H9 (cell line): Measurements from ENCODE around the gene KATNB1. TPM values are rescaled to one million over a fixed set of nuclear protein-coding genes. Genes with fewer than 3 reads are reported as not detected.
A peak's percentile ranks its signal among the peaks of the same experiment; 100 is the strongest.

Source experiments
- DNase-seq: peaks from one replicate; pipeline ENCODE4 v3.0.0-alpha.2; 2017
- H2AFZ ChIP-seq: one replicate; pipeline ENCODE4 v1.6.1; 2013; ENCODE audit warnings: mild to moderate bottlenecking, low read length, control low read depth, moderate library complexity
- H2AK5ac ChIP-seq: 2 replicates; pipeline ENCODE4 v1.6.1; 2013; ENCODE audit warnings: low read length, control low read depth, mixed read lengths; ENCODE audit not compliant: insufficient read length
- H2BK120ac ChIP-seq: one replicate; pipeline ENCODE4 v1.6.1; 2013; ENCODE audit warnings: low read depth, mild to moderate bottlenecking, low read length, control low read depth, inconsistent platforms; ENCODE audit not compliant: poor library complexity, severe bottlenecking
- H2BK12ac ChIP-seq: 2 replicates; pipeline ENCODE4 v1.6.1; 2013; ENCODE audit warnings: low read length, control low read depth, mixed read lengths, low read depth; ENCODE audit not compliant: insufficient read length
- H2BK15ac ChIP-seq: 2 replicates; pipeline ENCODE4 v1.6.1; 2013; ENCODE audit warnings: low read depth, low read length, control low read depth
- H2BK20ac ChIP-seq: one replicate; pipeline ENCODE4 v1.6.1; 2013; ENCODE audit warnings: low read depth, mild to moderate bottlenecking, low read length, control low read depth, inconsistent platforms; ENCODE audit not compliant: poor library complexity, severe bottlenecking
- H2BK5ac ChIP-seq: 2 replicates; pipeline ENCODE4 v1.6.1; 2013; ENCODE audit warnings: low read length, control low read depth, mixed read lengths; ENCODE audit not compliant: insufficient read length
- H3K14ac ChIP-seq: 2 replicates; pipeline ENCODE4 v1.6.1; 2013; ENCODE audit warnings: low read length, control low read depth; ENCODE audit not compliant: insufficient read depth
- H3K18ac ChIP-seq: 2 replicates; pipeline ENCODE4 v1.6.1; 2013; ENCODE audit warnings: low read depth, mild to moderate bottlenecking, mixed read lengths, low read length, control low read depth; ENCODE audit not compliant: insufficient read length
- H3K23ac ChIP-seq: 2 replicates; pipeline ENCODE4 v1.6.1; 2013; ENCODE audit warnings: low read length, control low read depth, mixed read lengths, low read depth; ENCODE audit not compliant: insufficient read length
- H3K23me2 ChIP-seq: 2 replicates; pipeline ENCODE4 v1.6.1; 2013; ENCODE audit warnings: low read depth, mild to moderate bottlenecking, mixed read lengths, low read length, control low read depth; ENCODE audit not compliant: insufficient read length, poor library complexity, severe bottlenecking
- H3K27ac ChIP-seq: 2 replicates; pipeline ENCODE4 v1.5.1; 2013; ENCODE audit warnings: low read length, control low read depth, mixed read lengths, low read depth; ENCODE audit not compliant: insufficient read length
- H3K27me3 ChIP-seq: 2 replicates; pipeline ENCODE4 v1.6.1; 2013; ENCODE audit warnings: low read length, control low read depth, inconsistent platforms; ENCODE audit not compliant: insufficient read depth
- H3K4ac ChIP-seq: 2 replicates; pipeline ENCODE4 v1.6.1; 2013; ENCODE audit warnings: low read depth, mild to moderate bottlenecking, control low read depth, inconsistent platforms, low read length, moderate library complexity
- H3K4me1 ChIP-seq: 2 replicates; pipeline ENCODE4 v1.6.1; 2013; ENCODE audit warnings: low read length, control low read depth, inconsistent platforms; ENCODE audit not compliant: insufficient read depth
- H3K4me2 ChIP-seq: 2 replicates; pipeline ENCODE4 v1.6.1; 2013; ENCODE audit warnings: low read length, control low read depth, mixed read lengths; ENCODE audit not compliant: insufficient read length, insufficient read depth
- H3K56ac ChIP-seq: 2 replicates; pipeline ENCODE4 v1.6.1; 2013; ENCODE audit warnings: low read depth, mild to moderate bottlenecking, mixed read lengths, low read length, control low read depth; ENCODE audit not compliant: insufficient read length
- H3K79me1 ChIP-seq: 2 replicates; pipeline ENCODE4 v1.6.1; 2013; ENCODE audit warnings: low read depth, mild to moderate bottlenecking, moderate library complexity, low read length, control low read depth, inconsistent platforms; ENCODE audit not compliant: insufficient read depth, poor library complexity, severe bottlenecking
- H3K79me2 ChIP-seq: 2 replicates; pipeline ENCODE4 v1.6.1; 2013; ENCODE audit warnings: low read length, control low read depth, inconsistent platforms; ENCODE audit not compliant: insufficient read depth
- H3K9ac ChIP-seq: 2 replicates; pipeline ENCODE4 v1.6.1; 2013; ENCODE audit warnings: low read length, control low read depth, mixed read lengths; ENCODE audit not compliant: insufficient read length; ENCODE audit errors: extremely low read depth
- H3K9me3 ChIP-seq: one replicate; pipeline ENCODE4 v1.6.1; 2013; ENCODE audit warnings: low read depth, low read length, inconsistent platforms; ENCODE audit not compliant: control insufficient read depth
- H3T11ph ChIP-seq: one replicate; pipeline ENCODE4 v1.6.1; 2013; ENCODE audit warnings: mild to moderate bottlenecking, low read length, control low read depth, inconsistent platforms
- H4K20me1 ChIP-seq: one replicate; pipeline ENCODE4 v1.6.1; 2013; ENCODE audit not compliant: control insufficient read depth, insufficient read length, insufficient read depth
- H4K5ac ChIP-seq: 2 replicates; pipeline ENCODE4 v1.6.1; 2013; ENCODE audit warnings: low read depth, mild to moderate bottlenecking, mixed read lengths, low read length, control low read depth; ENCODE audit not compliant: insufficient read length
- H4K8ac ChIP-seq: replicated peaks from 2 replicates; pipeline ENCODE4 v1.6.1; 2013; ENCODE audit warnings: low read length, control low read depth, mixed read lengths, low read depth; ENCODE audit not compliant: insufficient read length
- H4K91ac ChIP-seq: 2 replicates; pipeline ENCODE4 v1.6.1; 2013; ENCODE audit warnings: low read depth, mild to moderate bottlenecking, moderate library complexity, mixed read lengths, low read length, control low read depth; ENCODE audit not compliant: insufficient read length
- H3K27ac Mint-ChIP-seq, 3 experiments: 2 replicates in 2 of 3; 3 replicates in 1 of 3; pipeline ENCODE4 v1.8.0; 2020 to 2021; ENCODE audit warnings: mixed read lengths in 3 of 3, mild to moderate bottlenecking in 1 of 3, moderate library complexity in 1 of 3
- H3K27me3 Mint-ChIP-seq: 2 replicates; pipeline ENCODE4 v1.8.0; 2021; ENCODE audit warnings: low read depth, mild to moderate bottlenecking, moderate library complexity, mixed read lengths
- H3K36me3 Mint-ChIP-seq, 3 experiments: 2 replicates in 2 of 3; 3 replicates in 1 of 3; pipeline ENCODE4 v1.8.0; 2020 to 2021; ENCODE audit warnings: low read depth in 3 of 3, mixed read lengths in 3 of 3; ENCODE audit not compliant: insufficient read depth in 1 of 3
- H3K4me1 Mint-ChIP-seq, 2 experiments: 2 replicates each; pipeline ENCODE4 v1.8.0; 2020; ENCODE audit warnings: mixed read lengths in 2 of 2
- H3K4me3 Mint-ChIP-seq, 2 experiments: 2 replicates in 1 of 2; 3 replicates in 1 of 2; pipeline ENCODE4 v1.8.0; 2020 to 2021; ENCODE audit warnings: mild to moderate bottlenecking in 2 of 2, mixed read lengths in 2 of 2, moderate library complexity in 1 of 2
- H3K9me3 Mint-ChIP-seq, 2 experiments: 2 replicates in 1 of 2; 3 replicates in 1 of 2; pipeline ENCODE4 v1.8.0; 2020; ENCODE audit warnings: mild to moderate bottlenecking in 2 of 2, mixed read lengths in 2 of 2, moderate library complexity in 1 of 2
- WGBS: extraction: QIAGEN DNeasy Blood & Tissue Kit; methylation state at CpG from one replicate; pipeline ENCODE4 v1.1.7; 2013; ENCODE audit warnings: missing lambda C conversion rate, low lambda C conversion rate, mixed read lengths; ENCODE audit not compliant: insufficient read length; ENCODE audit errors: extremely low coverage; 5-methylcytosine and 5-hydroxymethylcytosine counted together
- total RNA-seq: library from RNA; stranded (reverse); gene quantifications from 2 replicates; pipeline ENCODE4 v1.2.1, GENCODE V29; 2021
- TF ChIP-seq, protein P1 (sequence below): fragments of 200-600 bp; sonication (generic); conservative IDR thresholded peaks from 3 replicates; pipeline ENCODE4 v1.8.0; 2021; ENCODE audit warnings: antibody characterized with exemption, mild to moderate bottlenecking

The KATNB1 gene
- total RNA-seq, 1 experiment from 2014 or later, result 29.9 TPM

DNA sequence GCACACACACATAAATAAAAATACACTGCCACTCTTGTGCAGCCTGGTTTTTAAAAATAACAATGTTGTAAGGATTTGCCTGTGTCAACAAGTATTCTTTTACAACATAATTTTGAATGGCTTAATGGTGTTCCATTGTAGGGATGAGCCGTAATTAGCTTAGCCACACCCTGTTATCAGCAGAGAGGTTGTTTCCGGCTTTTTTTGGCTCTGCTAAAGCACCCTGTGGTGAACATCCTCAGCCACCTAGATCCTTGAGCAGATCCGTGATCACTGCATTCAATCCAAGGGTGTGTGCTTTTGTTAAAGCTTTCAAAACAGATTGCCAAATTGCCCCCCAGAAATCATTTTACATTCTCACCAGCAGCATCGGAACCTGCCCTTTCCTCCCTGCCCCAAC lies 7.0 kb downstream of the KATNB1 start:
- Mint-ChIP-seq H3K4me1 (no peaks in the 10 kb centered on the region), H3K36me3 (peaks cover 5 to 9% (median 7%) of the 10 kb centered on the region in 3 experiments; a peak in 5 of 7 replicates), H3K9me3 (no peaks in the 10 kb centered on the region), H3K4me3 (no peak overlapping the region), H3K27ac (0 out of 7 replicates have a peak overlapping the region, but pooled peaks of 1 of the 3 experiments have one; percentile 61), H3K27me3 (no peaks in the 10 kb centered on the region; the same call in 1 of the 2 replicates)
- Histone ChIP-seq H2BK120ac (no peak overlapping the region), H3T11ph (no peak overlapping the region), H3K56ac (no peak overlapping the region), H2AFZ (no peak overlapping the region), H2BK5ac (no peak overlapping the region), H3K9ac (no peak overlapping the region), H4K8ac (no peak overlapping the region), H3K14ac (no peak overlapping the region), H4K91ac (no peak overlapping the region), H3K23me2 (no peaks in the 10 kb centered on the region), H2BK15ac (no peak overlapping the region), H3K79me1 (no peaks in the 10 kb centered on the region), H2AK5ac (no peak overlapping the region), H3K79me2 (no peaks in the 10 kb centered on the region), H3K27ac (no peak overlapping the region), H4K20me1 (peaks cover 3% of the 10 kb centered on the region), H2BK12ac (no peak overlapping the region), H2BK20ac (no peak overlapping the region), H3K4me2 (no peak overlapping the region), H3K23ac (no peak overlapping the region), H3K18ac (no peak overlapping the region), H3K4me1 (no peaks in the 10 kb centered on the region), H3K4ac (no peak overlapping the region), H4K5ac (no peak overlapping the region), H3K9me3 (no peaks in the 10 kb centered on the region), H3K27me3 (no peaks in the 10 kb centered on the region)
- TF ChIP-seq, protein P1, sequence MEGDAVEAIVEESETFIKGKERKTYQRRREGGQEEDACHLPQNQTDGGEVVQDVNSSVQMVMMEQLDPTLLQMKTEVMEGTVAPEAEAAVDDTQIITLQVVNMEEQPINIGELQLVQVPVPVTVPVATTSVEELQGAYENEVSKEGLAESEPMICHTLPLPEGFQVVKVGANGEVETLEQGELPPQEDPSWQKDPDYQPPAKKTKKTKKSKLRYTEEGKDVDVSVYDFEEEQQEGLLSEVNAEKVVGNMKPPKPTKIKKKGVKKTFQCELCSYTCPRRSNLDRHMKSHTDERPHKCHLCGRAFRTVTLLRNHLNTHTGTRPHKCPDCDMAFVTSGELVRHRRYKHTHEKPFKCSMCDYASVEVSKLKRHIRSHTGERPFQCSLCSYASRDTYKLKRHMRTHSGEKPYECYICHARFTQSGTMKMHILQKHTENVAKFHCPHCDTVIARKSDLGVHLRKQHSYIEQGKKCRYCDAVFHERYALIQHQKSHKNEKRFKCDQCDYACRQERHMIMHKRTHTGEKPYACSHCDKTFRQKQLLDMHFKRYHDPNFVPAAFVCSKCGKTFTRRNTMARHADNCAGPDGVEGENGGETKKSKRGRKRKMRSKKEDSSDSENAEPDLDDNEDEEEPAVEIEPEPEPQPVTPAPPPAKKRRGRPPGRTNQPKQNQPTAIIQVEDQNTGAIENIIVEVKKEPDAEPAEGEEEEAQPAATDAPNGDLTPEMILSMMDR, result no peak
- no peak for DNase-seq
- WGBS, result no CpG with 5 or more reads among the region's 4 CpGs
